HG03045 (cell line): ENCODE measurements around the gene RALA.

ENCODE experiments used
- ATAC-seq: cut with Tn5 transposase; IDR thresholded peaks from one replicate; pipeline ENCODE4 v1.9.1; 2021; ENCODE audit warnings: mild to moderate bottlenecking, moderate library complexity; ENCODE audit not compliant: unreplicated experiment

RALA gene

GRCh38 chr7:39623047-39623731 lies at the start of gene RALA:
TSS of gene RALA (plus strand) at chr7:39623572. CDS start at chr7:39686668, 63,096 bp downstream.
- ATAC-seq = peak; percentile 98

GRCh38 chr7:39574673-39575349 lies 48.6 kb upstream of the RALA start:
- no peak for ATAC-seq

- ATAC-seq = no peak
Observed at GRCh38 chr7:39577229-39577874, 46.0 kb upstream of the RALA start.

GRCh38 chr7:39580149-39580874 lies 43.1 kb upstream of the RALA start:
- peak; percentile 85 for ATAC-seq

GRCh38 chr7:39582536-39582935 lies 40.8 kb upstream of the RALA start:
- no peak for ATAC-seq

GRCh38 chr7:39583539-39583938 lies 39.8 kb upstream of the RALA start:
- ATAC-seq = no peak

- no peak for ATAC-seq
Observed at GRCh38 chr7:39587393-39587792, 36.0 kb upstream of the RALA start.

GRCh38 chr7:39588416-39588815 lies 35.0 kb upstream of the RALA start:
- ATAC-seq = no peak

- ATAC-seq = peak; percentile 92
Observed at GRCh38 chr7:39589323-39590111, 33.9 kb upstream of the RALA start.

GRCh38 chr7:39592586-39592985 lies 30.8 kb upstream of the RALA start:
- no peak for ATAC-seq

- ATAC-seq = no peak
Observed at GRCh38 chr7:39594988-39595620, 28.3 kb upstream of the RALA start.

- no peak for ATAC-seq
Observed at GRCh38 chr7:39602351-39602750, 21.0 kb upstream of the RALA start.

GRCh38 chr7:39603924-39604323 lies 19.4 kb upstream of the RALA start:
- no peak for ATAC-seq

GRCh38 chr7:39605087-39605486 lies 18.3 kb upstream of the RALA start:
- ATAC-seq = no peak

GRCh38 chr7:39606352-39606751 lies 17.0 kb upstream of the RALA start:
- ATAC-seq = no peak

- no peak for ATAC-seq
Observed at GRCh38 chr7:39606941-39607340, 16.4 kb upstream of the RALA start.

GRCh38 chr7:39607865-39608264 lies 15.5 kb upstream of the RALA start:
- ATAC-seq = no peak

- ATAC-seq = no peak
Observed at GRCh38 chr7:39608278-39608677, 15.1 kb upstream of the RALA start.

GRCh38 chr7:39609113-39609934 lies 14.0 kb upstream of the RALA start:
- ATAC-seq = no peak
